HG02610 (cell line): ENCODE data around the gene ZMIZ1.
"Not testable (repeated sequence)": the region's sequence is repeated elsewhere in the genome, so short reads cannot be mapped to it uniquely, and the experiment has no call there.

ENCODE experiments used
- ATAC-seq: cut with Tn5 transposase; IDR thresholded peaks from one replicate; pipeline ENCODE4 v1.9.1; 2021; ENCODE audit warnings: mild to moderate bottlenecking, moderate library complexity; ENCODE audit not compliant: unreplicated experiment

ZMIZ1 gene

DNA sequence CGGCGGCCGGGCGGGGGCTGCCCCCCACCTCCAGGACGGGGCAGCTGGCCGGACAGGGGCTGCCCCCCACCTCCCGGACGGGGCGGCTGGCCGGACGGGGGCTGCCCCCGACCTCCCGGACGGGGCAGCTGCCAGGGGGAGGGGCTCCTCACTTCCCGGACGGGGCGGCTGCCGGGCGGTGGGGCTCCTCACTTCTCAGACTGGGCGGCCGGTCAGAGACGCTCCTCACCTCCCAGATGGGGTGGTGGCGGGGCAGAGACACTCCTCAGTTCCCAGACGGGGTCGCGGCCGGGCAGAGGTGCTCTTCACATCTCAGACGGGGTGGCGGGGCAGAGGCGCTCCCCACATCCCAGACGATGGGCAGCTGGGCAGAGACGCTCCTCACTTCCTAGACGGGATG is 210.3 kb downstream of the ZMIZ1 start:
- ATAC-seq = not testable (repeated sequence)

DNA sequence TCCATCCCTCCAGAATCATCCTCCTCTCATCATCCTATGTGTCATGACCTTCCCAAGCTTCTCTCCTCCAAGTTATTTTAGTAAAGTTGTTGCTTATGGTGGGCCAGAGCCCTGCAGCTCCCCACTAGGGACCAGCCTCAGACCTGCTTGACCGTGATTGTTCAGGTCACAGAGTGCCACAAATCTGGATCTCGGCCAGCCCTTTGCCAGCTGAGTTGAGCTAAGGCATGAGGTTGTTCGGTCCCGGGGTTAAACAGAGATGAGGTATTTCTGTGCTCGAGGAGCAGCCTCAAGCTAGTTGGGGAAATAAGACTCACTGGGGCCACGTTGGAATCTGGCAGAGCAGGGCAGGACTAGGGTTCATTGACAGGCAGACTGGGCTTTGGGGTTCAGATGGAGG is 212.2 kb downstream of the ZMIZ1 start:
- no peak for ATAC-seq

GRCh38 chr10:79282388-79282787 is 213.6 kb downstream of the ZMIZ1 start:
- no peak for ATAC-seq

DNA sequence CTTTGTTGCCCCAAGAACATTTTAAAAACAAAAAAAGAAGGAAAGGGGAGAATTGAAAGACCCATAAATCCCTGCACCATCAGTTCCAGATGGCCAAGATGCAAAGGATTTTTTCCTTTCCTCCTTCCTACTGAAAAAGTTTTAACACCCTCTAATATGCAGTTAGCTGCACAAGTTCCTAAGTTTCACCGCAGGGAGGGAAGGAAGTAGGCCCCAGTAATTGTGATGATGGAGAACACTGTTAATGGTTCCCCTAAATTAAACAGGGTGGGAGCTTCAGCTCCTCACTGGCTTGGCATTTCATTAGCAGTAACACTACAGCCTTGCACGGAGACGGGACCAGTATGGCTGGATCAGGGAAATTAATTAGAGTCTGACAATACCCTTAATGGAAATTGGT is 214.8 kb downstream of the ZMIZ1 start:
- no peak for ATAC-seq

GRCh38 chr10:79284158-79284871 is 215.5 kb downstream of the ZMIZ1 start:
- no peak for ATAC-seq

- peak; percentile 68 for ATAC-seq
These were observed 216.8 kb downstream of the ZMIZ1 start for GRCh38 chr10:79285315-79286197.

DNA sequence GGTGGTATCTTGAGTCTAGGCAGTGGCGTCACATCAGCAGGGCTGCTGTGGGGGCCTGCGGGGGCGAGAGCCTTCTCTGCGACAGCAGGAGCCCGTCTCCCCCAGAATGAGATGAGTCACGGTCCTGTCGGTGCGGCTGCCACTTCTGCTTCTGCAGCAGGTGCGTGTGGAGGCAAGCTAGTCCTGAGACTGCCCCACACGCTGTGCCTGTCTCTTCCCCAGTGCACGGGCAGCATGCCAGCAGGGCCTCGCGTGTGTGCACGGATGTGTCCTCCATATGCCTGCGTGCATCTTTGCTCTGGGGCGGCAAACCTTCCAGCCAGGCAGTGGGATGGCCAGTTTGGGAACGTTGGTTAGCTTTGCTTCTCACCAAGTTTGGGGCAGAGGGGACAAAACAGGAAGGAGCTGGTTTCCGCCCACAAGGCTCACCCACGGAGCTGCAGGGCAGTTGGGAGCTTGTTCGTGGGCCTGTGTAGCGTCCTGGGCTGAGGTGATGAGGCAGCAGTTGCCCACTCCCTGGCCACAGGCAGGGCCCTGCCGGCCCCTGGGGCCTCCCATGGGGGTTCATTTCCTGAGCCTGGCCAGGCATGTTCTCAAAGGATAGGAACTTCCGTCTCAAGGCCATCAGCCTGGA is 217.7 kb downstream of the ZMIZ1 start:
- ATAC-seq = peak; percentile 91

- ATAC-seq = no peak
These were observed 219.4 kb downstream of the ZMIZ1 start for GRCh38 chr10:79287973-79288723.

GRCh38 chr10:79289801-79290200 is 221.0 kb downstream of the ZMIZ1 start:
- no peak for ATAC-seq

DNA sequence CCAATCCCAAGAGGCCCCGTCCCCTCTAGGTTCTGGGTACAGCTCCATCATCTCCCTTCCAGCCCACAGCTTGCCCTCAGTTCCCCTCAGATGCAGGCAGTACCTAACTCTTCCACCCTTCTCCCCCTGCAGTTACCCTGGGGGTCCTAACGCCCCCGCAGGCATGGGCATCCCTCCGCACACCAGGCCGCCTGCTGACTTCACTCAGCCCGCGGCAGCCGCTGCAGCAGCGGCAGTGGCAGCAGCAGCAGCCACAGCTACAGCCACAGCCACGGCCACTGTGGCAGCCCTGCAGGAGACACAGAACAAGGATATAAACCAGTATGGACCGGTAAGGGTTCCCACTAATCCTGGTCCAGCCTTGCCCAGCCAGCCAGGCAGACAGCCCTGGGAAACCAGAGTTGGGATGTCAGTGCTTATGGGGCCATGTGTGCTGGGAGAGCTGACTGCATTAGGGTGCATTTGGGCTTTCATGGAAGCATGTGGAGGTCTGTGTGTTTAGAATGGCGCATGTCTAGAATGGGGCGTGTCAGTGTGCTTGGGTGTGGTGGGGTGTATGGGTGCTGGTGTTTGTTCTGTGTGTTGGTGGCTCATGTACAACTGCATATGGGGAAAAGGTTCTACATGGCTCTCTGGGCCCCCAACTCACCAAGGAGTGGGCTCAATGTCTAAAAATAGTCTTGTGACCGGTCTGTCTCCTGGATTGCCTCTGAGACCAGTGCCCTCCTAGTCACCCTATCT is 223.4 kb downstream of the ZMIZ1 start:
- ATAC-seq = no peak

GRCh38 chr10:79292891-79293746 is 224.4 kb downstream of the ZMIZ1 start:
- ATAC-seq = no peak

- ATAC-seq = peak; percentile 30
These were observed 225.2 kb downstream of the ZMIZ1 start for GRCh38 chr10:79293841-79294581.

DNA sequence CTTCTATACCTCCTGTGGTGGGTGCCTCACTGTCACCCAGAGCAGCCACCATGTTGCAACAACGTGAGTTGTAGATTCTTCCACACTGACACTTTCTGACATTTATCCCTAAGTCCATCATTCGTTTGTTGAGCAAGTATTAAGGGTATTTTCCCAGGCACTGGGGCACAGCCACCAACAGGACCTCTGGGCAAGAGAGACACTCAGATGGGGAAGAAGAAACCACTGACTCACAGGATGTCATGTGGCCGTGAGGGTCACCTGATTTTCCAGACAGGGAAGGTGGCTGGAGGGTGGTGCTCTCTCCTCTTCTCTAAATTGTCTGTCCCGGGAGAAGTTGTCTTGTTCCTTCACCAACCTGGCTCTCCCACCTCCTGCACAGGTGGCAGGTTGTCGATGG is 226.8 kb downstream of the ZMIZ1 start:
- no peak for ATAC-seq

- ATAC-seq = no peak
These were observed 227.7 kb downstream of the ZMIZ1 start for GRCh38 chr10:79296431-79296830.

DNA sequence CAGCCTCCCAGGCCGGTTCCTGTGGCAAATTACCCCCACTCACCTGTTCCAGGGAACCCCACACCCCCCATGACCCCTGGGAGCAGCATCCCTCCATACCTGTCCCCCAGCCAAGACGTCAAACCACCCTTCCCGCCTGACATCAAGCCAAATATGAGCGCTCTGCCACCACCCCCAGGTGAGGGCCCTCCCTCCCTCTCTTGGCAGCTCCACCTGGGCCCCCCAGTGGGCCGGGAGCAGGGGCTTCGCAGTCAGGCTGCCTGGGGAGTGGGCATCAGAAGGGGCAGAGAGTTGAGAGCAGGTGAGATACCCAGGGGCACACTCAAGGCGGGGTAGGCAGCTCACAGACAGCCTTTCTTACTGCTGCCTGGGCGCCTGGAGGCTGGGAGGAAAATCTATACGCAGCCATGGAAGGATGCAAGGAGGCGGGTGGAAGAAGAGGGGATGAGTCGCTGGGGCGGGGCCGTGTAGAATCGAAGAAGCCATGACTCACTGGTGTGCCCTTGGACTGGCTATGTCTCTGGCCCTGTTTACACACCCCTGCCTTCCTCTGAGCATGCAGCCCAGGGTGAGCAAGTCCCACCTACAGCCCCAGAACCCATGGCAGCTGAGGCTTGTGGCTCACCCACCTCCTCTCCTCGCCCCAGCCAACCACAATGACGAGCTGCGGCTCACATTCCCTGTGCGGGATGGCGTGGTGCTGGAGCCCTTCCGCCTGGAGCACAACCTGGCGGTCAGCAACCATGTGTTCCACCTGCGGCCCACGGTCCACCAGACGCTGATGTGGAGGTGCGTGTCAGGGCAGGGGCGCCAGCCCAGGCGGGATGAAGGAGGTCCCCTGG is 229.9 kb downstream of the ZMIZ1 start:
- ATAC-seq = no peak

- no peak for ATAC-seq
These were observed 230.9 kb downstream of the ZMIZ1 start for GRCh38 chr10:79299397-79300241.

DNA sequence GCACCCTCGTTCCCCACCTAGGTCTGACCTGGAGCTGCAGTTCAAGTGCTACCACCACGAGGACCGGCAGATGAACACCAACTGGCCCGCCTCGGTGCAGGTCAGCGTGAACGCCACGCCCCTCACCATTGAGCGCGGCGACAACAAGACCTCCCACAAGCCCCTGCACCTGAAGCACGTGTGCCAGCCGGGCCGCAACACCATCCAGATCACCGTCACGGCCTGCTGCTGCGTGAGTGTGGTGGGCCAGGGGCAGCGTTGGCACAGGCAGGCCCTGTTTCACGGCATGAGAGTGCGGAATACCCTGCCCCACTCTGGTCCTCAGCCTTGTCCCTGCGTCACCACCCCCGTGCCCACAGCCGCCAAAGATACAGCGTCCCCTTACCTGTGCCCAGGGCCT is 231.9 kb downstream of the ZMIZ1 start:
- no peak for ATAC-seq
